ENCODE data around the gene SH3RF3. TPM values are rescaled to one million over a fixed set of nuclear protein-coding genes. Genes with fewer than 3 reads are reported as not detected.

Gene SH3RF3
- total and polyA plus RNA-seq, 9 of the 15 experiments (the other 6 are each of a cell fraction or from before 2014, with no cell fraction given): 0.02 TPM; not detected in 8

DNA sequence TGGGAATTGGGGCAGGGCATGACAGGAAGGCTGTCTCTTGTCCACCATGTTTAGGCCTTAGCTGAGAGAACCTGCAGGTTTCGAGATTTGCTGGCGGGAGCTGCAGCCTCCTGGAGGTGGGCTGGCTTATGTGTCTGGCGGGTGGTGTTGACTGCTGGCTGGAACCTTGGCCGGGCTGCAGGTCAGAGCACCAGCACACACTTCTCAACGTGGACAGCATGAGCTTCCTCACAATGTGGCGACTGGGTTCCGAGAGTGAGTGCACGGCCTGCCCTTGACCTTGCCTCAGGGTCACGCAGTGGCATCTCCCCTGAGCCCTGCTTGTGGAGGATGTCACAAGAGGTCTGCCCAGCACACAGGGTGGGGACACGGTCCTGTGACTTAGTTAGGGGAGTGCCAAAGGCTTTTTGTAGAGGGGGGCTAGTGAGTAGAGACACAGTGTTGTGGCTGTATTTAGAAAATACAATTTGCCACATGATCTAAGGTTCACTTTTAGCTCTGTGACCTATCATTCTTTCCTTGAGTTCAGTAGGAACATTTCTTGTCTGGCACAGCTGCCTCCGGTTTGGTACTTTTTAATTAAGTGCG, 350.0 kb downstream of the SH3RF3 start:
- H3K4me2 ChIP-seq (ENCODE audit: insufficient read depth, low read length): no peak overlapping the region

DNA sequence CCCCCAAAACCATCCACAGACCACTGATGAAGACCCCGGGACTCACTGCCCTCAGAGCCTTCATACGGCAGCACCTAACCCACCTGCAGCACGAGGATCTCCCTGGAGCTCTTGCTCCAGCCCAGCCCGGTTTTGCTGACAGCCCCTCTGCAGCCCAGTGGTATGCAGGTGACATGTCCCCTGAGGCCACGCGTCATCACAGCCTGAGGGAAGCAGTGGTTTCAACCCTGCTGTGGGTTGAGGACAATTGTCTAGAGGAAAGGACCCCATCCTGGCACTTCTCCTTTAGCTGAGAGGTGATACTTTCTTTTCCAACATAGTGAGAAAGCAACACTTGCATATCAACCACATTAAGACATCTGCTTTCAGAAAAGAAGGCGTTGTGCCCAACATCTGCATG, 350.8 kb downstream of the SH3RF3 start:
- H3K4me1 ChIP-seq (replicated peaks in 1 of 2; ENCODE audit: control insufficient read depth in 2 of 2, insufficient read depth in 2 of 2, low read length in 2 of 2): no peaks in the 10 kb centered on the region
- DNase-seq (ENCODE audit: extremely low read depth in 1 of 4, low spot score in 3 of 4) (no peak), ATAC-seq (no peak), FAIRE-seq (no peak)
- 0 out of 2 replicates have a peak, but pooled peaks cover 3% of the 10 kb centered on the region for H4K20me1 ChIP-seq (replicated peaks; ENCODE audit: control insufficient read depth, insufficient read depth, low read length)
- no TSS peak for BruUV-seq (replicated peaks)
- TF ChIP-seq KLF16 (IDR thresholded peaks at IDR 0.05) (no peak), ZNF583 (CRISPR knock-in tag; IDR thresholded peaks at IDR 0.05) (no peak)
- TF ChIP-seq, protein P1, sequence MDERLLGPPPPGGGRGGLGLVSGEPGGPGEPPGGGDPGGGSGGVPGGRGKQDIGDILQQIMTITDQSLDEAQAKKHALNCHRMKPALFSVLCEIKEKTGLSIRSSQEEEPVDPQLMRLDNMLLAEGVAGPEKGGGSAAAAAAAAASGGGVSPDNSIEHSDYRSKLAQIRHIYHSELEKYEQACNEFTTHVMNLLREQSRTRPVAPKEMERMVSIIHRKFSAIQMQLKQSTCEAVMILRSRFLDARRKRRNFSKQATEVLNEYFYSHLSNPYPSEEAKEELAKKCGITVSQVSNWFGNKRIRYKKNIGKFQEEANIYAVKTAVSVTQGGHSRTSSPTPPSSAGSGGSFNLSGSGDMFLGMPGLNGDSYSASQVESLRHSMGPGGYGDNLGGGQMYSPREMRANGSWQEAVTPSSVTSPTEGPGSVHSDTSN (CRISPR knock-in tag; IDR thresholded peaks at IDR 0.05; ENCODE audit: low read depth): no peak
- TF ChIP-seq, protein P1 (tag; conservative IDR thresholded peaks at IDR 0.05; ENCODE audit: low read depth): no peak
- TF ChIP-seq, protein P2, sequence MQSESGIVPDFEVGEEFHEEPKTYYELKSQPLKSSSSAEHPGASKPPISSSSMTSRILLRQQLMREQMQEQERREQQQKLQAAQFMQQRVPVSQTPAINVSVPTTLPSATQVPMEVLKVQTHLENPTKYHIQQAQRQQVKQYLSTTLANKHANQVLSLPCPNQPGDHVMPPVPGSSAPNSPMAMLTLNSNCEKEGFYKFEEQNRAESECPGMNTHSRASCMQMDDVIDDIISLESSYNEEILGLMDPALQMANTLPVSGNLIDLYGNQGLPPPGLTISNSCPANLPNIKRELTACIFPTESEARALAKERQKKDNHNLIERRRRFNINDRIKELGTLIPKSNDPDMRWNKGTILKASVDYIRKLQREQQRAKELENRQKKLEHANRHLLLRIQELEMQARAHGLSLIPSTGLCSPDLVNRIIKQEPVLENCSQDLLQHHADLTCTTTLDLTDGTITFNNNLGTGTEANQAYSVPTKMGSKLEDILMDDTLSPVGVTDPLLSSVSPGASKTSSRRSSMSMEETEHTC (IDR thresholded peaks at IDR 0.05): no peak
- ChIA-PET POLR2A (no interaction called here), CTCF (ENCODE audit: low intra/inter-chr PET ratio) (no interaction called here)
- 2% methylated on average over 7 of the region's 7 CpGs for WGBS (ENCODE audit: insufficient coverage, low coverage, missing lambda C conversion rate)
- no peaks in the 10 kb centered on the region for H3K36me3 ChIP-seq (ENCODE audit: control insufficient read depth, insufficient read depth, low read length)
- no peak overlapping the region for H3K4me2 ChIP-seq (ENCODE audit: insufficient read depth, low read length)
- H3K79me2 ChIP-seq (ENCODE audit: control insufficient read depth, insufficient read depth, low read length): no peaks in the 10 kb centered on the region
- H2AFZ ChIP-seq (ENCODE audit: low read depth, low read length): no peak overlapping the region
- H3K9me1 ChIP-seq (ENCODE audit: control insufficient read depth, insufficient read depth, low read length): peaks cover 2% of the 10 kb centered on the region
- intact Hi-C loops (cut with micrococcal nuclease) (no loop called here), in situ Hi-C loops (cut with MboI) (no loop called here)
- H3K9ac ChIP-seq (ENCODE audit: insufficient read depth in 1 of 2, low read depth in 2 of 2, low read length in 2 of 2): no peak overlapping the region
- H3K9me3 ChIP-seq (replicated peaks; ENCODE audit: control insufficient read depth, insufficient read depth, low read depth, low read length): no peaks in the 10 kb centered on the region
- H3K27ac ChIP-seq (ENCODE audit: extremely low read depth, low read depth, low read length): no peak overlapping the region
- H3K27me3 ChIP-seq (ENCODE audit: control insufficient read depth in 2 of 2, insufficient read depth in 2 of 2, low read length in 2 of 2): peaks cover 30 to 80% of the 10 kb centered on the region in 2 experiments
- H3K4me3 ChIP-seq: no peak overlapping the region

More for the DNA sequence above, 350.0 kb downstream of the SH3RF3 start:
- ATAC-seq (no peak), DNase-seq (ENCODE audit: extremely low read depth in 1 of 4, low spot score in 3 of 4) (no peak), FAIRE-seq (no peak)
- Histone ChIP-seq H3K27ac (ENCODE audit: extremely low read depth, low read depth, low read length) (no peak overlapping the region), H2AFZ (ENCODE audit: low read depth, low read length) (no peak overlapping the region), H3K4me3 (no peak overlapping the region), H3K9me1 (ENCODE audit: control insufficient read depth, insufficient read depth, low read length) (peaks cover 2% of the 10 kb centered on the region), H3K9me3 (replicated peaks; ENCODE audit: control insufficient read depth, insufficient read depth, low read depth, low read length) (no peaks in the 10 kb centered on the region), H3K79me2 (ENCODE audit: control insufficient read depth, insufficient read depth, low read length) (no peaks in the 10 kb centered on the region), H3K27me3 (ENCODE audit: control insufficient read depth in 2 of 2, insufficient read depth in 2 of 2, low read length in 2 of 2) (peaks cover 30 to 79% of the 10 kb centered on the region in 2 experiments), H4K20me1 (replicated peaks; ENCODE audit: control insufficient read depth, insufficient read depth, low read length) (0 out of 2 replicates have a peak, but pooled peaks cover 3% of the 10 kb centered on the region), H3K9ac (ENCODE audit: insufficient read depth in 1 of 2, low read depth in 2 of 2, low read length in 2 of 2) (no peak overlapping the region), H3K36me3 (ENCODE audit: control insufficient read depth, insufficient read depth, low read length) (no peaks in the 10 kb centered on the region), H3K4me1 (replicated peaks in 1 of 2; ENCODE audit: control insufficient read depth in 2 of 2, insufficient read depth in 2 of 2, low read length in 2 of 2) (no peaks in the 10 kb centered on the region)
- intact Hi-C loops (cut with micrococcal nuclease) (no loop called here), in situ Hi-C loops (cut with MboI) (no loop called here)
- no peak for TF ChIP-seq ZBED1 (IDR thresholded peaks at IDR 0.05)
- BruUV-seq (replicated peaks): no TSS peak
- 0% methylated on average over 12 of the region's 12 CpGs for WGBS (ENCODE audit: insufficient coverage, low coverage, missing lambda C conversion rate)
- CTCF ChIA-PET (ENCODE audit: low intra/inter-chr PET ratio): no interaction called here
- POLR2A ChIA-PET: no interaction called here
